HCT116 (cell line): ENCODE data around the gene EPHA3. TPM values are rescaled to one million over a fixed set of nuclear protein-coding genes. Genes with fewer than 3 reads are reported as not detected.

Source experiments
- ATAC-seq: fragments of 200-7000 bp; cut with Tn5 transposase; 2 replicates; pipeline ENCODE4 v1.9.1; 2020; ENCODE audit warnings: mild to moderate bottlenecking, moderate library complexity
- BruUV-seq: library from RNA; stranded (reverse); fragments of 400-500 nt; replicated peaks from 2 replicates; lab custom pipeline; 2021; lab: Mats Ljungman, UMichigan
- CTCF ChIA-PET: fragments of 300-600 bp; sonication (Branson Sonifier 250); formaldehyde crosslinking; loops from one replicate; lab custom pipeline; 2021; ENCODE audit warnings: antibody characterized with exemption; lab: Charles Lee
- POLR2A ChIA-PET: fragments of 300-600, 350-600 bp; sonication (Branson Sonifier 250); formaldehyde crosslinking; loops from one replicate; lab custom pipeline; 2021; ENCODE audit warnings: antibody characterized with exemption; lab: Charles Lee
- RAD21 ChIA-PET, 2 experiments: fragments of 300-600 bp; sonication (Branson Sonifier 250); formaldehyde crosslinking; loops; one replicate each; lab custom pipeline; 2023; ENCODE audit warnings: low total read pairs in 2 of 2; ENCODE audit not compliant: uncharacterized antibody in 2 of 2, unreplicated experiment in 2 of 2, low non-redundant PET in 1 of 2; lab: Charles Lee
- DNase-seq: peaks from one replicate; pipeline ENCODE4 v3.0.0-alpha.2; 2010; ENCODE audit warnings: low read depth, low spot score
- H2AFZ ChIP-seq: fragments of 200-600 bp; shearing (Covaris generic), sonication (generic); 2 replicates; pipeline ENCODE4 v1.6.1; 2017; ENCODE audit warnings: low read depth, mixed run types, mixed read lengths, antibody characterized with exemption, low read length; ENCODE audit not compliant: poor library complexity, severe bottlenecking
- H3K27ac ChIP-seq: 2 replicates; pipeline ENCODE4 v1.5.1; 2012; ENCODE audit warnings: low read depth, low read length
- H3K27me3 ChIP-seq: fragments of 200-600 bp; sonication (generic); 2 replicates; pipeline ENCODE4 v1.6.1; 2016; ENCODE audit warnings: mixed run types, low read length, mixed read lengths; ENCODE audit not compliant: insufficient read depth
- H3K36me3 ChIP-seq, 2 experiments: fragments of 200-500 bp in 1 of 2; fragments of 200-600 bp in 1 of 2; sonication (Bioruptor generic) in 1 of 2; sonication (generic) in 1 of 2; 2 replicates each; pipeline versions ENCODE4 v1.5.1 to v1.6.1; 2014 to 2016; ENCODE audit warnings: low read length in 2 of 2, inconsistent platforms in 1 of 2, mixed read lengths in 1 of 2, mixed run types in 1 of 2; ENCODE audit not compliant: insufficient read depth in 2 of 2, control insufficient read depth in 1 of 2
- H3K4me1 ChIP-seq, 2 experiments: fragments of 200-600 bp in 1 of 2; sonication (generic) in 1 of 2; 2 replicates each; pipeline versions ENCODE4 v1.5.1 to v1.6.1; 2012 to 2017; ENCODE audit warnings: low read length in 2 of 2, inconsistent platforms in 1 of 2, mild to moderate bottlenecking in 1 of 2, mixed read lengths in 1 of 2, mixed run types in 1 of 2, moderate library complexity in 1 of 2; ENCODE audit not compliant: insufficient read depth in 2 of 2, control insufficient read depth in 1 of 2
- H3K4me2 ChIP-seq: fragments of 200-600 bp; sonication (generic); 2 replicates; pipeline ENCODE4 v1.6.1; 2017; ENCODE audit warnings: mixed run types, low read length, mixed read lengths
- H3K4me3 ChIP-seq, 2 experiments: fragments of 200-600 bp in 1 of 2; sonication (generic) in 1 of 2; replicated peaks in 1 of 2; 2 replicates each; pipeline ENCODE4 v1.5.1; 2011 to 2016; ENCODE audit warnings: low read length in 2 of 2, control low read depth in 1 of 2, low read depth in 1 of 2, mild to moderate bottlenecking in 1 of 2, mixed read lengths in 1 of 2, mixed run types in 1 of 2
- H3K79me2 ChIP-seq: fragments of 200-600 bp; sonication (generic); 2 replicates; pipeline ENCODE4 v1.6.1; 2017; ENCODE audit warnings: mild to moderate bottlenecking, mixed run types, low read length, moderate library complexity, mixed read lengths; ENCODE audit not compliant: insufficient read depth
- H3K9ac ChIP-seq: fragments of 200-600 bp; sonication (generic); 2 replicates; pipeline ENCODE4 v1.6.1; 2016; ENCODE audit warnings: low read length, mixed read lengths
- H3K9me2 ChIP-seq: fragments of 200-600 bp; sonication (generic), shearing (Covaris generic); 2 replicates; pipeline ENCODE4 v1.6.1; 2017; ENCODE audit warnings: mixed run types, mild to moderate bottlenecking, moderate library complexity; ENCODE audit not compliant: insufficient read depth
- H3K9me3 ChIP-seq, 2 experiments: fragments of 200-500 bp in 1 of 2; fragments of 200-600 bp in 1 of 2; sonication (Bioruptor generic) in 1 of 2; sonication (generic) in 1 of 2; 2 replicates each; pipeline ENCODE4 v1.6.1; 2014 to 2017; ENCODE audit warnings: low read length in 2 of 2, mixed read lengths in 2 of 2, inconsistent platforms in 1 of 2, low read depth in 1 of 2, mild to moderate bottlenecking in 1 of 2, mixed run types in 1 of 2, moderate library complexity in 1 of 2; ENCODE audit not compliant: control insufficient read depth in 1 of 2, insufficient read depth in 1 of 2
- H4K20me1 ChIP-seq: fragments of 200-600 bp; sonication (generic), shearing (Covaris generic); 2 replicates; pipeline ENCODE4 v1.6.1; 2017; ENCODE audit warnings: mixed run types, mild to moderate bottlenecking, moderate library complexity; ENCODE audit not compliant: insufficient read depth
- CBX3 ChIP-seq: IDR thresholded peaks from 2 replicates; pipeline ENCODE4 v1.6.1; 2012; ENCODE audit warnings: low read depth
- CEBPB ChIP-seq: IDR thresholded peaks from 2 replicates; pipeline ENCODE4 v1.6.1; 2012; ENCODE audit warnings: low read depth
- CTCF ChIP-seq, 3 experiments: fragments of 200-600 bp in 1 of 3; sonication (generic) in 1 of 3; IDR thresholded peaks in 2 of 3; conservative IDR thresholded peaks in 1 of 3; 2 replicates each; pipeline ENCODE4 v1.5.1; 2012 to 2017; ENCODE audit warnings: low read depth in 2 of 3, low read length in 2 of 3, antibody characterized with exemption in 1 of 3, borderline replicate concordance in 1 of 3, control low read depth in 1 of 3, mild to moderate bottlenecking in 1 of 3, mixed read lengths in 1 of 3, mixed run types in 1 of 3, moderate library complexity in 1 of 3; ENCODE audit not compliant: insufficient read depth in 1 of 3
- EGR1 ChIP-seq: IDR thresholded peaks from 2 replicates; pipeline ENCODE4 v1.6.1; 2012; ENCODE audit warnings: low read depth
- ELF1 ChIP-seq: IDR thresholded peaks from 2 replicates; pipeline ENCODE4 v1.6.1; 2012; ENCODE audit warnings: low read depth, borderline replicate concordance
- EZH2phosphoT487 ChIP-seq: fragments of 200-600 bp; IDR thresholded peaks from 2 replicates; pipeline ENCODE4 v1.6.1; 2018; ENCODE audit warnings: antibody characterized with exemption, borderline replicate concordance
- FOSL1 ChIP-seq: IDR thresholded peaks from 2 replicates; pipeline ENCODE4 v1.6.1; 2012; ENCODE audit warnings: low read depth
- JUND ChIP-seq: IDR thresholded peaks from 2 replicates; pipeline ENCODE4 v1.6.1; 2012
- MAX ChIP-seq: IDR thresholded peaks from 2 replicates; pipeline ENCODE4 v1.6.1; 2012
- POLR2A ChIP-seq: IDR thresholded peaks from 2 replicates; pipeline ENCODE4 v1.7.0; 2011; ENCODE audit warnings: borderline replicate concordance; ENCODE audit not compliant: insufficient read depth, insufficient read length; ENCODE audit errors: extremely low read depth
- POLR2AphosphoS5 ChIP-seq: IDR thresholded peaks from 2 replicates; pipeline ENCODE4 v1.6.1; 2011; ENCODE audit warnings: mild to moderate bottlenecking, low read depth, low read length, moderate library complexity
- RAD21 ChIP-seq: IDR thresholded peaks from 2 replicates; pipeline ENCODE4 v1.6.1; 2012; ENCODE audit warnings: low read depth, mild to moderate bottlenecking
- REST ChIP-seq: IDR thresholded peaks from 2 replicates; pipeline ENCODE4 v1.6.1; 2012; ENCODE audit warnings: low read depth
- SIN3A ChIP-seq: IDR thresholded peaks from 2 replicates; pipeline ENCODE4 v1.6.1; 2012; ENCODE audit warnings: low read depth
- SP1 ChIP-seq: IDR thresholded peaks from 2 replicates; pipeline ENCODE4 v1.6.1; 2012; ENCODE audit warnings: low read depth
- SRF ChIP-seq: IDR thresholded peaks from 2 replicates; pipeline ENCODE4 v1.6.1; 2012; ENCODE audit warnings: low read depth
- TCF7L2 ChIP-seq: IDR thresholded peaks from 2 replicates; pipeline ENCODE4 v1.7.0; 2011; ENCODE audit warnings: borderline replicate concordance, inconsistent platforms; ENCODE audit not compliant: insufficient read depth, insufficient read length; ENCODE audit errors: extremely low read depth
- YY1 ChIP-seq: IDR thresholded peaks from 2 replicates; pipeline ENCODE4 v1.6.1; 2011; ENCODE audit warnings: low read length, low read depth, moderate library complexity, mild to moderate bottlenecking; ENCODE audit not compliant: insufficient replicate concordance; ENCODE audit errors: extremely low read depth
- ZBTB33 ChIP-seq: IDR thresholded peaks from 2 replicates; pipeline ENCODE4 v1.6.1; 2011; ENCODE audit warnings: mild to moderate bottlenecking, low read length, moderate library complexity; ENCODE audit not compliant: insufficient replicate concordance; ENCODE audit errors: extremely low read depth
- ZNF274 ChIP-seq: fragments of 200-500 bp; sonication (Bioruptor generic); IDR thresholded peaks from 2 replicates; pipeline ENCODE4 v1.6.1; 2014; ENCODE audit warnings: mild to moderate bottlenecking, low read depth, low read length, inconsistent platforms
- intact Hi-C: fragments of 100-400 bp; cut with micrococcal nuclease; formaldehyde crosslinking; loops from 2 replicates; pipeline ENCODE4 v1.10.0; 2022
- total RNA-seq: library from RNA; stranded (reverse); gene quantifications from one replicate; pipeline ENCODE4 v1.2.1, GENCODE V29; 2021; ENCODE audit not compliant: unreplicated experiment

The EPHA3 gene
- total RNA-seq, 1 experiment from 2014 or later, result not detected

GRCh38 chr3:89344076-89344475 lies 236.7 kb downstream of the EPHA3 start:
- Histone ChIP-seq H3K4me2 (no peak overlapping the region), H3K36me3 (no peaks in the 10 kb centered on the region)
- ChIA-PET POLR2A (no interaction called here), CTCF (no interaction called here)
- DNase-seq, result no peak
- TF ChIP-seq SRF, result no peak
- no peak for TF ChIP-seq RAD21
- TF ChIP-seq CBX3, result no peak
- no peak for TF ChIP-seq CTCF (IDR thresholded peaks at IDR 0.05 in 2 of 3, conservative IDR thresholded peaks at IDR 0.05 in 1 of 3; ENCODE audit: borderline replicate concordance in 1 of 3, insufficient read depth in 1 of 3, low read depth in 2 of 3, low read length in 2 of 3)
- TF ChIP-seq REST, result no peak
- no peak for TF ChIP-seq TCF7L2
- no peak for TF ChIP-seq EZH2phosphoT487
- TF ChIP-seq CEBPB, result no peak
- TF ChIP-seq POLR2AphosphoS5, result no peak
- no peak for TF ChIP-seq ZNF274
- TF ChIP-seq JUND, result no peak
- no peak for TF ChIP-seq ELF1
- no peak for TF ChIP-seq FOSL1
- TF ChIP-seq ZBTB33, result no peak
- TF ChIP-seq POLR2A, result no peak
- no peak for TF ChIP-seq YY1
- TF ChIP-seq SP1, result no peak
- TF ChIP-seq SIN3A, result no peak
- no peak for TF ChIP-seq MAX
- TF ChIP-seq EGR1, result no peak
- TF ChIP-seq, all 23 proteins: peak for 0
- BruUV-seq, result no TSS peak
- H3K9me3 ChIP-seq, result peaks cover 0 to 26% of the 10 kb centered on the region in 2 experiments; a peak in 1 of 4 replicates
- no peaks in the 10 kb centered on the region for H3K27me3 ChIP-seq
- H3K4me1 ChIP-seq, result no peaks in the 10 kb centered on the region
- ATAC-seq, result no peak
- intact Hi-C loops, result no loop called here
- no peaks in the 10 kb centered on the region for H3K9me2 ChIP-seq
- H3K79me2 ChIP-seq, result no peaks in the 10 kb centered on the region
- RAD21 ChIA-PET, result no interaction called here
- H2AFZ ChIP-seq, result no peak overlapping the region
- no peak overlapping the region for H3K9ac ChIP-seq
- no peak overlapping the region for H3K4me3 ChIP-seq
- H4K20me1 ChIP-seq, result no peaks in the 10 kb centered on the region
- no peak overlapping the region for H3K27ac ChIP-seq
